Stimulated activated CD8-positive, alpha-beta memory T cell treated with anti-CD3 and anti-CD28 coated beads, Interleukin-12 subunit alpha, Interleukin-12 subunit beta, amount 100 ng/mL, for 1 hour (primary cell): Measurements from ENCODE around the gene WNT4.

Experiments used
- DNase-seq: peaks from one replicate; pipeline ENCODE4 v3.0.0-alpha.2; 2020; ENCODE audit warnings: low read depth

The WNT4 gene

DNA sequence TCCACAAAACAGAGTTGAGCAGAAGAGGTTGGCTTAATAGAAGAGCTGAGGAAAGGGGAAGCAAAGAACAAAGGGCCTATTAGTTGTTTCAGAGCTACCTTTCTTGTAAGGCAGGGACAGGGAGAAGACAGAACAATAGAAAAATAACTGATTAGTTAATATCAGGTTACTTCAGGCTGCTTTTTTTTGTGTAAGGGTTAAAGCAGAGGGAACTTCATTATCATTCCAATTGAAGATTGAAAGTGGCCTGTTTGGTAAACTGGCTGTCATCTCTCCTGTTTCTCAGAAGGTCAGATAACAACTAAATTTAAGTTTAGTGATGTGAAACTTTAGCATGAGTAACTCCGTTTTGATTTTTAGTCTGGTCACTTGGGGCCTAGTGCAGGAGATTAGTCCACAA, 68.1 kb downstream of the WNT4 start:
- DNase-seq: no peak

DNA sequence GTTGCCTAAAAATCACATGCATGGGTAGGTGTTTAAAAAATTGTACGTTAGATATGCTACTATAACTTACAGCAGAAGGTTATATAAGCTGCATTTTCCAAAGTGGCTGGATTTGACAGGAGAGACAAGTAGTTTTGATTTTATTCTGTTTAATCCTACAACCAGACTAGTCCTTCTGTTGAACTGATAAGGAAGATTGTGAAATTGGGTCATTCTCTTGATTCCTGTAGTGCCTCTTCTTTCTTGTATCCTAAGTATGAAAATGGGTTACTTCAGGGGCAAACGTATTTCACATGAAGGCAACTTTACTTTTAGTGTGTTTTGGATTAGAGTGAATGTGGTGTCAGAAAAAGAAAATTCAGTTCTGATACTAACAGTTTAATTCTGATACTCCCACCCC, 71.4 kb downstream of the WNT4 start:
- no peak for DNase-seq
